ENCODE results near the gene TSPAN5. TPM values are rescaled to one million over a fixed set of nuclear protein-coding genes. Genes with fewer than 3 reads are reported as not detected.

The TSPAN5 gene
- total RNA-seq, 2 experiments from 2014 or later = 1.8 to 2.8 TPM

DNA sequence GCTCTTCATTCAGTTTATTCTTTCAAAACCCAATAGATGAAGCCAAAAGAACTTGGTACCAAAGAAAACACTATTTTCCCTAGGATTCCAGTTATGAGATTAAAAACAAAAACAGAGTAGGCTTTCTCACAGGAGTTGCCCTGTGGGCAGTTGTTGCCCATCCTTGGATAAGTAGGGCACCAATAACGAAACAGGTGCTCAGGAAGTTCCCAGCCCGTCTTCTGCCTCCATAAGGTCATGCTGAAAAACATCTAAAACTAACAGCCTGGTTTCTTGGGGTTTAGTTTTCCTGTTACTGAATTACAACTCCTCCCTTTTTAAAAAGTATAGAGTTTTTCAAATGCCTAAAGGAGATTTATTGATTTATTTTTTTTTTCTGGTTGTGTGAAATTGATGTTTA is 14.7 kb downstream of the TSPAN5 start:
- no peak for TF ChIP-seq CTCF (IDR thresholded peaks at IDR 0.05)
- peaks cover 84% of the 10 kb centered on the region for H3K4me1 Mint-ChIP-seq (ENCODE audit: low read depth)
- Histone ChIP-seq H3K36me3 (ENCODE audit: insufficient read depth, low read length) (no peaks in the 10 kb centered on the region), H3K4me3 (ENCODE audit: low read length) (peak overlapping the region; percentile 16), H3K9me3 (ENCODE audit: control insufficient read depth in 1 of 2, insufficient read depth in 1 of 2, low read length in 2 of 2) (no peaks in the 10 kb centered on the region), H3K4me1 (ENCODE audit: insufficient read depth, low read length) (peaks cover 28% of the 10 kb centered on the region), H3K27me3 (ENCODE audit: control insufficient read depth in 1 of 2, insufficient read depth in 2 of 2, low read length in 2 of 2) (no peaks in the 10 kb centered on the region), H3K27ac (ENCODE audit: low read depth in 1 of 2, low read length in 2 of 2) (no peak overlapping the region)
- ChIA-PET CTCF (no interaction called here), POLR2A (no interaction called here)
- peak overlapping the region; percentile 70 for H3K4me3 Mint-ChIP-seq
- no peaks in the 10 kb centered on the region for H3K36me3 Mint-ChIP-seq (ENCODE audit: low read depth)
- intact Hi-C loops (cut with DNase I, micrococcal nuclease) = no loop called here
- ATAC-seq (ENCODE audit: poor library complexity) = no peak
- H3K27ac Mint-ChIP-seq = peak overlapping the region; percentile 78
- H3K27me3 Mint-ChIP-seq = no peaks in the 10 kb centered on the region
- no peaks in the 10 kb centered on the region for H3K9me3 Mint-ChIP-seq
- peak in 3 of 14 experiments; percentile 43 to 52 (median 49) for DNase-seq

DNA sequence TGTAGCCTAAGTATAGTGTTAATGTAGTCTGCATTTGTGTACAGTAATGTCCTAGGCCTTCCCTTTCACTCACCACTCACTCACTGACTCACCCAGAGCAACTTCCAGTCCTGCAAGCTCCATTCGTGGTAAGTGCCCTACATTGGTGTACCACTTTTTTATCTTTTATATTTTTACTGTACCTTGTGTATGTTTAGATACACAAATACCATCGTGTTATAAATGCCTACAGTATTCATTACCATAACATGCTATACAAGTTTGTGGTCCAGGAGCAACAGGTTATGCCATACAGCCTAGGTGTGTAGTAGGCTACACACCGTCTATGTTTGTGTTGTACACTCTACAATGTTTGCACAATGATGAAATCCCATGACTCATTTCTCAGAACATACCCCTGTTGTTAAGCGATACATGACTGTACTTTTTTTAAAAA is 15.4 kb downstream of the TSPAN5 start:
- DNase-seq = no peak
- H3K36me3 ChIP-seq (ENCODE audit: insufficient read depth, low read length) = no peaks in the 10 kb centered on the region
- H3K27me3 Mint-ChIP-seq = no peaks in the 10 kb centered on the region
- H3K9me3 Mint-ChIP-seq = no peaks in the 10 kb centered on the region
- no peak overlapping the region for H3K27ac ChIP-seq (ENCODE audit: low read depth in 1 of 2, low read length in 2 of 2)
- peaks cover 85% of the 10 kb centered on the region for H3K4me1 Mint-ChIP-seq (ENCODE audit: low read depth)
- CTCF ChIA-PET = interaction anchor here (0.7 to 1.9 kb wide), 4 partner anchors 13 to 352 kb away, joined by 3 to 5 read pairs (median 3); partner anchors contain the start of genes METAP1 and TSPAN5
- no peaks in the 10 kb centered on the region for H3K36me3 Mint-ChIP-seq (ENCODE audit: low read depth)
- POLR2A ChIA-PET = interaction anchor here (0.9 to 2.5 kb wide), 2 partner anchors 13 to 15 kb away, joined by 4 to 16 read pairs; partner anchors contain the start of gene TSPAN5
- peak overlapping the region; percentile 78 for H3K27ac Mint-ChIP-seq
- intact Hi-C loops (cut with DNase I, micrococcal nuclease) = no loop called here
- H3K4me3 Mint-ChIP-seq = peak overlapping the region; percentile 6
- no peak for TF ChIP-seq CTCF (IDR thresholded peaks at IDR 0.05)
- peaks cover 32% of the 10 kb centered on the region for H3K4me1 ChIP-seq (ENCODE audit: insufficient read depth, low read length)
- H3K4me3 ChIP-seq (ENCODE audit: low read length) = no peak overlapping the region
- peak; percentile 30 for ATAC-seq (ENCODE audit: poor library complexity)
- no peaks in the 10 kb centered on the region for H3K27me3 ChIP-seq (ENCODE audit: control insufficient read depth in 1 of 2, insufficient read depth in 2 of 2, low read length in 2 of 2)
- H3K9me3 ChIP-seq (ENCODE audit: control insufficient read depth in 1 of 2, insufficient read depth in 1 of 2, low read length in 2 of 2) = no peaks in the 10 kb centered on the region

GRCh38 chr4:98641906-98642668 is 16.3 kb downstream of the TSPAN5 start:
- Mint-ChIP-seq H3K9me3 (no peaks in the 10 kb centered on the region), H3K4me1 (ENCODE audit: low read depth) (peaks cover 83% of the 10 kb centered on the region), H3K27me3 (no peaks in the 10 kb centered on the region), H3K4me3 (peak overlapping the region; percentile 3), H3K36me3 (ENCODE audit: low read depth) (no peaks in the 10 kb centered on the region), H3K27ac (peak overlapping the region; percentile 39)
- H3K9me3 ChIP-seq (ENCODE audit: control insufficient read depth in 1 of 2, insufficient read depth in 1 of 2, low read length in 2 of 2) = no peaks in the 10 kb centered on the region
- H3K36me3 ChIP-seq (ENCODE audit: insufficient read depth, low read length) = no peaks in the 10 kb centered on the region
- ChIA-PET CTCF (interaction anchor here (0.7 to 1.9 kb wide), 4 partner anchors 14 to 353 kb away, joined by 3 to 5 read pairs (median 3); partner anchors contain the start of genes METAP1 and TSPAN5), POLR2A (interaction anchor here (0.6 to 2.5 kb wide), 3 partner anchors 13 to 414 kb away, joined by 3 to 16 read pairs (median 4); partner anchors contain the start of gene TSPAN5)
- ATAC-seq (ENCODE audit: poor library complexity) (no peak), DNase-seq (no peak)
- TF ChIP-seq CTCF (IDR thresholded peaks at IDR 0.05) = no peak
- no peak overlapping the region for H3K4me3 ChIP-seq (ENCODE audit: low read length)
- intact Hi-C loops (cut with DNase I, micrococcal nuclease) = no loop called here
- no peaks in the 10 kb centered on the region for H3K27me3 ChIP-seq (ENCODE audit: control insufficient read depth in 1 of 2, insufficient read depth in 2 of 2, low read length in 2 of 2)
- H3K4me1 ChIP-seq (ENCODE audit: insufficient read depth, low read length) = peaks cover 33% of the 10 kb centered on the region
- H3K27ac ChIP-seq (ENCODE audit: low read depth in 1 of 2, low read length in 2 of 2) = no peak overlapping the region
